Activated T-helper 2 cell treated with anti-CD3 and anti-CD28 coated beads, Interferon-gamma antibody, Interleukin-2, Interleukin-4, amounts not matched to agents 10 μg/mL and 5 μg/mL and 100 μg/mL, durations not matched to agents 14 hours and 24 hours and 36 hours (primary cell): ENCODE measurements around the gene LYSMD2. TPM values are rescaled to one million over a fixed set of nuclear protein-coding genes. Genes with fewer than 3 reads are reported as not detected.

Source experiments
- DNase-seq: peaks from one replicate; pipeline ENCODE4 v3.0.0; 2021; ENCODE audit warnings: low spot score
- H3K27ac Mint-ChIP-seq: one replicate; pipeline ENCODE4 v1.8.0; 2021; ENCODE audit warnings: mixed read lengths
- H3K27me3 Mint-ChIP-seq: one replicate; pipeline ENCODE4 v1.8.0; 2021; ENCODE audit warnings: low read depth, mixed read lengths
- H3K36me3 Mint-ChIP-seq: one replicate; pipeline ENCODE4 v1.8.0; 2021; ENCODE audit warnings: low read depth, mixed read lengths
- H3K4me1 Mint-ChIP-seq: one replicate; pipeline ENCODE4 v1.8.0; 2021; ENCODE audit warnings: low read depth, mixed read lengths
- H3K4me3 Mint-ChIP-seq: one replicate; pipeline ENCODE4 v1.8.0; 2021; ENCODE audit warnings: low read depth, mild to moderate bottlenecking, moderate library complexity, mixed read lengths
- H3K9me3 Mint-ChIP-seq: one replicate; pipeline ENCODE4 v1.8.0; 2021; ENCODE audit warnings: mixed read lengths
- intact Hi-C: fragments of 100-400 bp; cut with micrococcal nuclease; formaldehyde crosslinking; loops from one replicate; pipeline ENCODE4 v1.15.1; 2023
- total RNA-seq: library from RNA; stranded (reverse); gene quantifications from 2 replicates; pipeline ENCODE4 v1.2.3, GENCODE V29; 2022

LYSMD2 gene
- total RNA-seq, 1 donor from 2014 or later = 5.8 TPM

DNA sequence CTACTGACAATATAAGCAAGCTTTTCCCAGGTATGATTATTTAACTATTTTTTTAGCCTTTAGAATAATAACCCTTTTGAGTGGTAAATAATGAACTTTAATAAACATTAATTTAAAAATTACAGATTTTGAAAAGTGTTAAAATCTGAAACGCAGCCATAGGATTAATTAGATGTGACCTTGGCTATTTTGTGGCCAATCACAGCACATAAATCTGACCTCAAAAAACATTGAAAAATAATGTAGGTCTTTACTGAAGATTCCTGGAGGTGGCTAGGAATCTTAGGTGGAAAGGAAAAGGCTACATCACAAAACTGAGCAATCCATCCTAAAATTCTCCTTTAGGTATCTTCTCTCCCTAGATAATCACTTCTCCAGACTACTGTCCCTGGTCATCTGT is 38.1 kb downstream of the LYSMD2 start:
- H3K27ac Mint-ChIP-seq = no peak overlapping the region
- no peaks in the 10 kb centered on the region for H3K36me3 Mint-ChIP-seq
- peaks cover 31% of the 10 kb centered on the region for H3K27me3 Mint-ChIP-seq
- no peak overlapping the region for H3K4me3 Mint-ChIP-seq
- DNase-seq = no peak
- no peaks in the 10 kb centered on the region for H3K9me3 Mint-ChIP-seq
- intact Hi-C loops = no loop called here
- peaks cover 3% of the 10 kb centered on the region for H3K4me1 Mint-ChIP-seq

DNA sequence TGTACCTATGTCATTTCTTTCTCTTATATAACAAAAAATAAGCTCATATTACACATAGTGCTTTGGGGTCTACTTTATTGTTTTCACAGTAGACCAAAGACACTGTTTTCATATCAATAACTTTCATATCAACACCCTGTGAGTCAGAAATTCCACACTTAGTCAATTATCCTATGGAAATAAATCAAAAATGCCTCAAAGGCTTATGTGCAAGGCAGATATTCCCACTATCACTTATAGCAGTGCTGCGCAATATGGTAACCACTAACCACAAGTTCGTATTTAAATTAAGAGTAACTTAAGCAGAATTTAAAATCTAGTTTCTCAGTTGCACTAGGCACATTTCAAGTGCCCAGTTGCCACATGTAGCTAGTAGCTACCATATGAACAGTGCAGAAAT is 40.3 kb downstream of the LYSMD2 start:
- H3K27ac Mint-ChIP-seq = no peak overlapping the region
- peaks cover 15% of the 10 kb centered on the region for H3K4me1 Mint-ChIP-seq
- no peak overlapping the region for H3K4me3 Mint-ChIP-seq
- no peaks in the 10 kb centered on the region for H3K9me3 Mint-ChIP-seq
- H3K36me3 Mint-ChIP-seq = no peaks in the 10 kb centered on the region
- intact Hi-C loops = no loop called here
- DNase-seq = no peak
- H3K27me3 Mint-ChIP-seq = peaks cover 44% of the 10 kb centered on the region

DNA sequence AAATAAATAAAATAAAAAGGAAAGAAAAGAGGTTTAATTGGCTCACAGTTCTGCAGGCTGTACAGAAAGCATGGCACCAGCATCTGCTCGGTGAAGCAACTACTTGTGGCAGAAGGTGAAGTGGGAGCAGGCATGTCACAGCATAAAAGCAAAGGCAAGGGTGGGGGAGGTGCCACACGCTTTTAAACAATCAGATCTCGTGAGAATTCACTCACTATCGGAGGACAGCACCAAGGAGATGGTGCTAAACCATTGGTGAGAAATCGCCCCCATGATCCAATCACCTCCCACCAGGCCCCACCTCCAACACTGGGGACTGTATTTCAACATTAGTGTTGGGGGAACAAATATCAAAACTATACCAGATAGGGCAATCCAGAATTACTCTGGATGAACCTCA is 40.9 kb downstream of the LYSMD2 start:
- Mint-ChIP-seq H3K27ac (no peak overlapping the region), H3K9me3 (no peaks in the 10 kb centered on the region), H3K36me3 (no peaks in the 10 kb centered on the region), H3K27me3 (peaks cover 47% of the 10 kb centered on the region), H3K4me1 (peaks cover 21% of the 10 kb centered on the region), H3K4me3 (no peak overlapping the region)
- intact Hi-C loops = no loop called here
- no peak for DNase-seq

DNA sequence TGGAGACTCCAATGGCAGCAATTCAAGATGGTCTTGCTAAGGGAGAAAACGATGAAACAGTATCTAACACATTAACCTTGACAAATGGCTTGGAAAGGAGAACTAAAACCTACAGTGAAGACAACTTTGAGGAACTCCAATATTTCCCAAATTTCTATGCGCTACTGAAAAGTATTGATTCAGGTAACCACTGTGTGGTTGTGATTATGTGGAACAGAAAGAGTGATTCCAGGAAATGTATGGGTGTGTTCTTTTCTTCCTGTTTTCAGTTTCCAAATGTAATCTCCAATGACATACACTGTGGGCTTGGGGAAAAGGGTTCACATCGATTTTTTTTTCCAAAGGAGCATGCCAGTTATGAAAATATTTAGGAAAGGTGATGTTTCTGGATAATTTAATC is 45.3 kb downstream of the LYSMD2 start:
- Mint-ChIP-seq H3K36me3 (no peaks in the 10 kb centered on the region), H3K27me3 (peaks cover 42% of the 10 kb centered on the region), H3K4me3 (no peak overlapping the region), H3K27ac (no peak overlapping the region), H3K9me3 (no peaks in the 10 kb centered on the region), H3K4me1 (peaks cover 19% of the 10 kb centered on the region)
- intact Hi-C loops = no loop called here
- DNase-seq = no peak

DNA sequence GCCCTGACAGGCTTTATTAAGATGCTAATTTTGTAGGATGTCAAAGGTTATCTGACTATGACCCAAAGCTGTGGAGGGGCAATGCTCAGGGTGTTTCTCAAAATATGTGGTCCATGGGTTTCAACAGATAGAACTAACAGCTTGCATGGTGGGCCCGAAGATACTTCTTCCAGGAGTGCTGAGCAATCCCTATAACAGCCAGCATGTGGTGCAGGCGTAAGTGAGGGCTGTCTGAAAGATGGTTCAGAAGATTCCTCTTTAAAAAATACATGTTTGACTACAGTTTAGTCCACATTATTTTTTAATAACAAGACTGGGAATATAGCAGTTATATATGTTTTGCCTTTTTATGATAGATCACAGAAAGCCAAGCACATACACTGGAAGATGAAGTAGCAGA is 48.6 kb downstream of the LYSMD2 start:
- Mint-ChIP-seq H3K27ac (no peak overlapping the region), H3K9me3 (no peaks in the 10 kb centered on the region), H3K36me3 (no peaks in the 10 kb centered on the region), H3K4me1 (peaks cover 19% of the 10 kb centered on the region), H3K4me3 (no peak overlapping the region), H3K27me3 (peaks cover 48% of the 10 kb centered on the region)
- intact Hi-C loops = no loop called here
- DNase-seq = no peak

DNA sequence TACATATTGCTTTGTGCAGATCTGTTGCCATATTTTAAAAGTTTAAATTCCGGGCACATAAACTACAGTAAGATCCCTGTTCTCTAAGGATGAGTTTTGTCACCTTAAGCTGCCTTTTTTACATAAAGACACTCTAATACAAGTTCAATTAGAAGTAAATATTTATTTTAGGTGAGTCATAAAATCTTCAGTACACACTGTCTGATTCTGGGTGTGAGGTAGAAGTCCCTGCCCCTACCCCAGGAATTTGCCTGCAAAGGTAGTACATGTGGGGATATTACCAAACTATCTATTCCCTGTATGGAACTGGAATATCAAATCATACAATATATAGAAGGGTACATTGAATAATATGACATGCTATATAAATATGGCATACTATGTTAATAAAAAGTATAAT is 49.9 kb downstream of the LYSMD2 start:
- no peak overlapping the region for H3K4me3 Mint-ChIP-seq
- DNase-seq = no peak
- no peaks in the 10 kb centered on the region for H3K36me3 Mint-ChIP-seq
- H3K27me3 Mint-ChIP-seq = peaks cover 48% of the 10 kb centered on the region
- H3K27ac Mint-ChIP-seq = no peak overlapping the region
- peaks cover 10% of the 10 kb centered on the region for H3K4me1 Mint-ChIP-seq
- intact Hi-C loops = no loop called here
- no peaks in the 10 kb centered on the region for H3K9me3 Mint-ChIP-seq

DNA sequence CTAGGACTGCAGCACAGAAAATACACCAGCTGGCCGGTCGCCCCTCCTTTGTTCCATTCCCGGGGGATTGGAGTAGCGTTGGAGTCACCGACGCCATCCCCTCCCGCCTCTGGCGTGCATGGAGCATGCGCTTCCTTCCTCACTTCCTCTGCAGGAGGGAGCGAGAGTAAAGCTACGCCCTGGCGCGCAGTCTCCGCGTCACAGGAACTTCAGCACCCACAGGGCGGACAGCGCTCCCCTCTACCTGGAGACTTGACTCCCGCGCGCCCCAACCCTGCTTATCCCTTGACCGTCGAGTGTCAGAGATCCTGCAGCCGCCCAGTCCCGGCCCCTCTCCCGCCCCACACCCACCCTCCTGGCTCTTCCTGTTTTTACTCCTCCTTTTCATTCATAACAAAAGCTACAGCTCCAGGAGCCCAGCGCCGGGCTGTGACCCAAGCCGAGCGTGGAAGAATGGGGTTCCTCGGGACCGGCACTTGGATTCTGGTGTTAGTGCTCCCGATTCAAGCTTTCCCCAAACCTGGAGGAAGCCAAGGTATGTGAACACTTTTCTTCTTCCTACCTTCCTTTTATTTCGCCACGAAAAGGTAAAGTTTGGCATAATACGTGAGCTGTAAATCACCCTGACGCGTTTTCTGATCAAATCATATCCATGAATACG is 56.0 kb downstream of the LYSMD2 start, which contains the start of gene SCG3:
Gene SCG3, plus strand, starts transcription at position 201 of the 661 bp plus-strand sequence. Its CDS starts 253 bp downstream, at position 454.
- Mint-ChIP-seq H3K9me3 (no peaks in the 10 kb centered on the region), H3K36me3 (no peaks in the 10 kb centered on the region), H3K27me3 (peaks cover 39% of the 10 kb centered on the region), H3K4me3 (no peak within 1 kb of the TSS), H3K27ac (no peak within 1 kb of the TSS), H3K4me1 (peaks cover 4% of the 10 kb centered on the region)
- DNase-seq = peak; percentile 51
- intact Hi-C loops = no loop called here

DNA sequence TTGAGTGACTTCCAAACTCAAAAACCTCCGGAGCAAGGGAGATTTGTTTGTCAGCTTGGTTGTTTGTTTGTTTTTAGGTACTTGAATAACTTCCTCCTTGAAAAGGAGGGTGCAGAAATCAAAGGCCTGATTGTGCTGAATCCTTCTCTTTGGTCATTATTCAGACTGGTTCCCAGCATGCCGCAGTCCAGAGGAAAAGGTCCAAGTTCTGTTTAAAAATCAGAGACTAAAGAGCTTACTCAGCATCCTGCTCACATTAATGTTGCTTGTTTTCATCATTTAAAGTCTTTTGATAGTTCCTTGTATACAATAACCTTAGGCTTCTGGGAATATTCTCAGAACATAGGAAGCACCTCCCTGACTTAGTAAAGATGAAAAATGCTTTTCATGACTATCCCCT is 57.1 kb downstream of the LYSMD2 start:
- no peaks in the 10 kb centered on the region for H3K9me3 Mint-ChIP-seq
- intact Hi-C loops = no loop called here
- H3K4me1 Mint-ChIP-seq = peaks cover 4% of the 10 kb centered on the region

DNA sequence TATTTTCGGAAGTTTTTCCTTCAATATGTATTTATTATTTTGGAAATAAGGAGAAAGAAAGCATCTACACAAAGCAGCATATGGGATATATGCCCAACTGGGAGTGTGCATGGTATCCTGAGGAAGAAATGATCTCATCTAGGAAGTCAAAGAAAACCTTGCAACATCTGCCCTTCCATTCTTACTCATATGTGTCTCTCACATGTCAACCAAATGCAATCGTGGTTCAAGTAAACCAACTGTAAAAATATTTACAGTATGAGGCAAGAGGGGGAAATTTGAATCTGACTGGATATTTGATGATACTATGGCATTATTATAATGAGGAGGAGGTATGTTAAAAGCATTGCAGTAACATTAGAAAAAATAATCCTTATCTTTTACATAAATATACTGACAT is 59.4 kb downstream of the LYSMD2 start:
- no peaks in the 10 kb centered on the region for H3K36me3 Mint-ChIP-seq
- DNase-seq = no peak
- H3K27ac Mint-ChIP-seq = no peak overlapping the region
- H3K9me3 Mint-ChIP-seq = no peaks in the 10 kb centered on the region
- peaks cover 26% of the 10 kb centered on the region for H3K27me3 Mint-ChIP-seq
- no peak overlapping the region for H3K4me3 Mint-ChIP-seq
- peaks cover 4% of the 10 kb centered on the region for H3K4me1 Mint-ChIP-seq
- intact Hi-C loops = no loop called here

More for the DNA sequence above, 57.1 kb downstream of the LYSMD2 start:
- no peak overlapping the region for H3K27ac Mint-ChIP-seq
- peaks cover 39% of the 10 kb centered on the region for H3K27me3 Mint-ChIP-seq
- H3K36me3 Mint-ChIP-seq = no peaks in the 10 kb centered on the region
- H3K4me3 Mint-ChIP-seq = no peak overlapping the region
- DNase-seq = no peak

DNA sequence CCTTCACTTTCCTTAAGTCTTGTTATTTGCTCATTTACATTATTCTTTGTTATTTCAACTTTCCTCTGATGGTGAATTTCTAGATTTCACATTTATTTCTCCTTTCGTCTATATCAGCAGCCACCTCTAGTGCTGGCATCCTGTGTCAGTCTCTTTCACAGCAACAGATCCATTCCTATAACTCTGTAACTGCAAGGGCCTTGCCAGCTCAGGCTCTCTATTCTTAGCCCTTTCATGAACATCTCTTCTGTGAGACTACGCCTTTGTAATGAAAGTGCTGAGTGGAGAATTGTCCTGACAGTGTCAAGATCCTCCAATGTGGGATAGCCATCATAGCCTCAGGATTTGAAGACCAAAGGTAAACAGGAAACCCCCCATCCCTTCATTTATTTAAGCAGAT is 60.0 kb downstream of the LYSMD2 start:
- DNase-seq = no peak
- H3K9me3 Mint-ChIP-seq = no peaks in the 10 kb centered on the region
- H3K36me3 Mint-ChIP-seq = no peaks in the 10 kb centered on the region
- intact Hi-C loops = no loop called here
- H3K4me3 Mint-ChIP-seq = no peak overlapping the region
- H3K27me3 Mint-ChIP-seq = peaks cover 22% of the 10 kb centered on the region
- H3K27ac Mint-ChIP-seq = no peak overlapping the region
- H3K4me1 Mint-ChIP-seq = peaks cover 4% of the 10 kb centered on the region

DNA sequence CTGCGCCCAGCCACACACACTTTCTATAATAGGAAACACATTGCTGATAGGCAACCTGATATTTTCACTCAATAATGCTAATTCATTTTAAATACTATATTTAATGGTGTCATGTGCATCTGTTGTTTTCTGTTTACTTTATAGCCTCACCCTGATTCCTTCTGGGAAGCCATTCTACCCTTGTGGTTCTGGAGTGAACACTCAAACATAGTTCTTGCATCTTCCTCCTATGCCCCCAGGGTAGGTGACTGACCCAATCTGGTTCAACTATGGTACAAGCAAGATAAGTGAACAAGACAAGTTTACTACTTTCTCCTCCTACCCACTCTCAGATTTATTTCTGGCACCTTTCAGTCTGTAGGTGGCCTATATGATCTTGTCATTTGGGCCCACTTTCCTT is 60.4 kb downstream of the LYSMD2 start:
- intact Hi-C loops = no loop called here

DNA sequence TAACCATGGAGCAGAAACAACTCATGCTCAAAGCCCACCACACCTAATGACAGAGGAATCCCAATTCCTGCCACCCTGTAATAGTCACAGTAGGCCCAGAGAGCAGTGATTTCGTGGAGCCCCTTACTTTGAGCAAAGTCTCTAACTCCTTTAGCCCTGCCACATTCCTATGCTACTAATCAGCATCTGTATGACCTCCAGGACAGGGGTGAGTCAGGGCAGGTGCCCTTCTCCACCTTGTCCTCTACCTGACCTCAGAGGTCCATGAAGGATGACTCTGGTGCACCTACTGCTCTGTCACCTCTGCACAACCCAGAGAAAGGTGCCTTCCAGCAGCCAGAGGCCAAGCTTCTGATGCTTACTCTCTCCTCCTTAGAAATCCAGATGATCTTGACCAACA is 62.2 kb downstream of the LYSMD2 start:
- no peak for DNase-seq
- Mint-ChIP-seq H3K9me3 (no peaks in the 10 kb centered on the region), H3K4me3 (no peak overlapping the region), H3K36me3 (no peaks in the 10 kb centered on the region), H3K27ac (no peak overlapping the region), H3K27me3 (peaks cover 12% of the 10 kb centered on the region), H3K4me1 (no peaks in the 10 kb centered on the region)
- intact Hi-C loops = no loop called here

More for the DNA sequence above, 60.4 kb downstream of the LYSMD2 start:
- no peak overlapping the region for H3K4me3 Mint-ChIP-seq
- H3K9me3 Mint-ChIP-seq = no peaks in the 10 kb centered on the region
- no peak for DNase-seq
- H3K27ac Mint-ChIP-seq = no peak overlapping the region
- H3K36me3 Mint-ChIP-seq = no peaks in the 10 kb centered on the region
- peaks cover 21% of the 10 kb centered on the region for H3K27me3 Mint-ChIP-seq
- H3K4me1 Mint-ChIP-seq = peaks cover 4% of the 10 kb centered on the region
